GM18907 (cell line): ENCODE measurements around the gene RAD51.

Experiments used
- ATAC-seq: cut with Tn5 transposase; IDR thresholded peaks from one replicate; pipeline ENCODE4 v1.9.1; 2021; ENCODE audit warnings: mild to moderate bottlenecking, moderate library complexity; ENCODE audit not compliant: unreplicated experiment

The RAD51 gene

DNA sequence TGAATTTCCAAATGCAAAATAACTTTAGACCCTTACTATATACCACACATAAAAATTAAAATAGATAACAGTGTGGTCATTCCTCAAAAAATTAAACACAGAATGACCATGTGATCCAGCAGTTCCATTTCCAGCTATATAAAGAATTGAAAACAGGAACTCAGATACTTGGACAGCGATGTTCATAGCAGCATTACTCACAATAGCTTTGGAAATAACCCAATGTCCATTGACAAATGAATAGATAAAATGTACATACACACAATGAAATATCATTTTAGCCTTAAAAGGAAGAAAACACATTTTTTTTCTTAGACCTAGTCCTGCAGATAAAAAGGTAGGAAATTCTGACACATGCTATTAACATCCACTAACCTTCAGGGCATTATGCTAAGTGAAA, 26.7 kb downstream of the RAD51 start:
- no peak for ATAC-seq

DNA sequence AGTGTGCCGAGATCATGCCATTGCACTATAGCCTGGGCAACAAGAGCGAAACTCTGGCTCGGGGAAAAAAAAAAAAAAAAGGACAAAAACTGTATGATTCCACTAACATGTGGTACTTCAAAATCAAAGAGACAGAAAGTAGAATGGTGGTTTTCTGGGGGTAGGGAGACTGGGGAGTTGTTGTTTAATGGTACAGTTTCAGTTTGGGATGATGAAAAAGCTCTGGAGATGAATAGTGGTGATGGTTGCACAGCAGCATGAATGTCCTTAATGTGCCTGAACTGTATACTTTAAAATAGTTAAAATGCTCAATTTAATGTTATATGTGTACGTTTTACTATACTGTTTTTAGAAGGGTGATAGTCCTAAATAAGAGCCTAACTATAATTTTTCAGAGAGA, 27.4 kb downstream of the RAD51 start:
- ATAC-seq: no peak

DNA sequence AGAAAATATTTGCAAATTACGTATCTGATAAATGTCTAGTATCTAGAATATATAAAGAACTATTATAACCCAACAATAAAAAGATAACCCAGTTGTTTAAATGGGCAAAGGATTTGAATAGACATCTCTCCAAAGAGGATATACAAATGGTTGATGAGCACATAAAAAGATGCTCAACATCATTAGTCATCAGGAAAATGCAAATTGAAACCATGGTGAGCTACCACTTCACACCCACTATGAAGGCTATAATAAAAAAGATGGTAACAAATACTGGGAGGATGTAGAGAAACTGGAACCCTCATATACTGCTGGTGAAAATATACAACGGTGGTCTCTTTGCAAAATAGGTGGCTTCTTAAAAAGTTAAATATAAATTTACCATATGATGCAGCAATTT, 28.0 kb downstream of the RAD51 start:
- no peak for ATAC-seq

DNA sequence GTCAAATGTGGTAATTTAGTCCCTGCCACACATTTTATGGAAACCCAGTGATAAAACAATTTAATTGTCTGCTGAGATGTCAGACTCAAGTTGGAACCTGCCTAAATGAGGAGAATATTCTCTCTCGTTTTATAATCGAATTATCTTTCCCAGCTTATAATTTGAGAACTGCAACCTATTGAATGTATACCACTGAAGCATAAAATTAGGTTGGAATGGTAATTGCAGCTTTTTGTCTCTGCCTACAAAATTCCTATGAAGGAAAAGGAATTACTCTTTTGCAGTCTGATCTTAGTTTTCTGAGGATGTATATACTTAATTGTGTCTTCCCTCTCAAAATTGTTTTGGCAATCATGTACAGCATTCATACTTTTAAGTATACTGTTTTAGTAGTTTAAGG, 28.9 kb downstream of the RAD51 start:
- ATAC-seq: no peak

DNA sequence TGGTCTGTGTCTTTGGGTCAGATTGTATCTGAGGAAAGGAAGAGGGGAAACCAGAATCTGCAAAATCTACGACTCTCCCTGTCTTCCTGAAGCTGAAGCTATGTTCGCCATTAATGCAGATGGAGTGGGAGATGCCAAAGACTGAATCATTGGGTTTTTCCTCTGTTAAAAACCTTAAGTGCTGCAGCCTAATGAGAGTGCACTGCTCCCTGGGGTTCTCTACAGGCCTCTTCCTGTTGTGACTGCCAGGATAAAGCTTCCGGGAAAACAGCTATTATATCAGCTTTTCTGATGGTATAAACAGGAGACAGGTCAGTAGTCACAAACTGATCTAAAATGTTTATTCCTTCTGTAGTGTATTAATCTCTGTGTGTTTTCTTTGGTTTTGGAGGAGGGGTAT, 36.1 kb downstream of the RAD51 start:
- ATAC-seq: no peak

DNA sequence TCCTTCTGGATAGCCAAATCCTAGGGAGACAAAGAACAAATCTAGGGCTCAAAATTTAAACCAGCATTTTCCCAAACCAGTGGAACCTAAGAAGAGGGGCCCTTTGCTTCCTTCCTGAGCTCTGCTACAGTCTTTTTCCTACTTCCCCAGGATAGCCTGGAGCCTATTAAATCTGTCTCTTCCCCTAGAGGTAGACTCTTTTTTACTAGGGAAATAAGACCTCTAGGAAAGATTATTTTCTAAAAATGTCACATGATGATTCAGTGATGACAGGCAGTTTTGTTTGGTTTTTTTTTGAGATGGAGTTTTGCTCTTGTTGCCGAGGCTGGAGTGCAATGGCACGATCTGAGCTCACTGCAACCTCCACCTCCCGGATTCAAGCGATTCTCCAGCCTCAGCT, 41.6 kb downstream of the RAD51 start:
- ATAC-seq: no peak

DNA sequence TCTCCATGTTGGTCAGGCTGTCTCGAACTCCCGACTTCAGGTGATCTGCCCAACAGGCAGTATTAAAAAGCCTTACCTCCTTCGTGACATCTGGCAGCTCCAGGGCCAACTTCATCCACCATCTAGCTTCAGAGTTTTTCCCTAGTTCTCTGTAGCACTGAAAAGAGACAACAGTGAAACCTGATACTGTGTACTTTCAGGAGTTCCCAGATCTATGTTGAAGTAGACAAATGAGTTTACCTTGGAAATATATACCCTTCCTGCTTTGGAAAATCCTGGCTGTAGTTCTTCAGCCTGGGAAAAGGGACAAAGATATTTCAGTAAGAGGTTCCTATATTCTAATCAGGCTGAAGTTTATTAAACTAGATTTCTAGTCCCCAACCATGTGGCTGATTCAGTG, 42.1 kb downstream of the RAD51 start:
- ATAC-seq: no peak

DNA sequence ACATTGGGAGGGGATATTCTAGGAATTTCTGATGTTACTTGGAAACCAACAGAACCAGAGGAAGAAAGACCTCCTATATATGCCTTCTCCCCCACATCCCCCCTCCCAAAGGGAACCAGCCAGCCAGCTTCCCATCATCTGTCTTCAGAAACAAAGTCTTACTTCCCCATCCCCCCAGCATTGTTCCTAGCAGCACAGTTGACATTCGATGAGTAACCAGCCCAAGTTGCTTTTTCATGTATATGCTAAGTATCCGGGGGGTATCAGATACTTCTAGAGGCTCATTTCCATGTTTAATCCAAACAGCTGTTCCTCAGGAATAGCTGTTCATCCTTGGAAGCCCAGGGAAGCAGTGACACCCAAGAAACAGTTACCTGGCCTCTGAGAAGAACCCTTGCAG, 44.1 kb downstream of the RAD51 start:
- ATAC-seq: no peak

DNA sequence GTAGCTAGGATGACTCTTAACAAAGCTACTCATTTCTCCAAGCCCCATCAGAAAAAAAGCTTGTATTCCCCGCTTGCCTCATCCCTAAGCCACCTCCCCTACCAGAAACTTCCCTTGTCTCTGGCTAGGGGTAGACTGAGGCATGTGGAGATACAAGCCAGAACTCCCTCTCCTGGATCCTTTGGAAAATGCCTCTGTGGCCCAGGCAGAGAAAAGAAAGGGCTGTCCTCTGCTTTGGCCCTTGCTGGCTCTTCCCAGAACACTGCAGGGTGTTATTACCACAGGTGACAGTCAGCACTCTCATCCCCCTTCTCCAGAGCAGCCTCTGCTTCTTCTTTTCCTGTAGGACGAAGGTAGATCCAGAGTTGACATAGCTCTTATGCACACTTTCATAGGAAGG, 44.9 kb downstream of the RAD51 start:
- no peak for ATAC-seq

DNA sequence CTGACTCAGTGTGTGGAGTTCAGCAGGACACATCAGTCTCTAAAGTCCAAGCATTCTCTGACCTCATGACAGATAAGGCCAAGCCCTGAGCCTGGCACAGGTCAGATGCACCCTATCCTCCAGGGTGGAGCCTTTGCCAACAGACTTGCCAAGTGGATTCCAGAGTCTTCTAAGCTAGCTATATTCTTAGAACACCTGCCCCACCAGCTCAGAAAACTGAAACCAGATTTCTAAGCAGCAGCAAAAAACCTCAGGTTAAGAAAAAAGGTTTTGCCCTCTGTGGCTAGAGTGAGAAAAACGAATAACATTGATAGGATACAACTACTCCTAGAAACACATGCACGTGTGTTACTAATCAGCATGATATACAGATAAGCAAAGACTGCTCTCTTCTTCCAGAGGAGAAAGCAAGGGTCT, 48.5 kb downstream of the RAD51 start:
- ATAC-seq: no peak

DNA sequence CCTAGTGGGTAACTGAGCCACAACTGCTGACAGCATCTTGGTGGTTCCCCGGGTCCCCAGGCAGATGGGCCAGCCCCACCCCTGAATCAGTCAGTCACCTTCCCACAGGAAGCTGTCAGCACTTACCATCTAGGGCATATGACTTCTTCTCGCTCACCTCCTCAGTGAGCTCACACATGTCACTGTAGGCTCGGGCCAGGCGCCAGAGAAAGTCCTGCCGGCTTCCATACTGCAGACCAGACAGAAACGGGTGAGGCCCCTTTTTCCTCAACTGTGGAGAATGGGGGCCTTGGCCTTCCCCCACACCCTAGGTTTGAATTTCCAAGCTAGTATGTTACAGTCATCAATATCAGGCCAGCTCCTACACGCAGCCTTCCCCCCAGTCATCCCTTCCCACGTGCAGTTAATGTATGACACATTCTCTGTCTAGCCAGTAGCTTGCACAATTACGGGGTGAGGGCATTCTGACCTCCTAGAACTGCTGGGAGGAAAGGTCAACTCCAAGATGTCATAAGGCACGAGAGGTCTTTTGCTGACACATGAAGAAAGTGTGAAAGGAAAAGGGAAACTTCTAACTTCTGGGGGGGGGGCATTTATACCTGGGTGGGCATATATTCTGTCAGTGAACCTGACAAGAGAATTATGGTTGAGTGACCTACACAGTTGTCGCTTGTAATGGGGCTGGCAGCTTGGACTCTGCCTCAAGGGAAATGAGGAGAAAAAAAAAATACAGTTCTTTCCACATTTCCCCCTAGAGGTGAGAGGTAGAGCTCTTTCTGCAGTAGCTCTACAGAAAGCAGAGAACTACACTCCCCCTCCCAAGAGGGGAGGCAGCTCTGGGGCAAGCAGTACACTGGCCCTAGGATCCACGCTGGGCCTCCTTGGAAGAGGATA, 49.2 kb downstream of the RAD51 start:
- no peak for ATAC-seq

DNA sequence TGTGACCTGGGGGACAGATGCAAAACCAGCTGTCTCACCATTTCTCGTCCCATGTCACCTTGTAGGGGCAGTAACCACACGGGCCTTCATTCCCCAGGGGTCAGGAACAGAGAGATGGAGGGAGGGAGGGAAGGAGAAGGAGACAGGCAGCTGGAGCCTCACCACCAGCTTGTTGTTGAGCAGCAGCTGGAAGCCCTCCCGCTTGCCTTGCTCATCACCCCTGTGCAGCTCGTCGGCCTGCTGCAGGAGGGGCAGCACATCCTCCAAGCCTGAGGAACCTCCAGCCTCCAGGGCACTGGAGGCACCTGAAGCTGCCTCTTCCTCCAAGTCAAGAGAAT, 49.8 kb downstream of the RAD51 start:
- ATAC-seq: no peak

DNA sequence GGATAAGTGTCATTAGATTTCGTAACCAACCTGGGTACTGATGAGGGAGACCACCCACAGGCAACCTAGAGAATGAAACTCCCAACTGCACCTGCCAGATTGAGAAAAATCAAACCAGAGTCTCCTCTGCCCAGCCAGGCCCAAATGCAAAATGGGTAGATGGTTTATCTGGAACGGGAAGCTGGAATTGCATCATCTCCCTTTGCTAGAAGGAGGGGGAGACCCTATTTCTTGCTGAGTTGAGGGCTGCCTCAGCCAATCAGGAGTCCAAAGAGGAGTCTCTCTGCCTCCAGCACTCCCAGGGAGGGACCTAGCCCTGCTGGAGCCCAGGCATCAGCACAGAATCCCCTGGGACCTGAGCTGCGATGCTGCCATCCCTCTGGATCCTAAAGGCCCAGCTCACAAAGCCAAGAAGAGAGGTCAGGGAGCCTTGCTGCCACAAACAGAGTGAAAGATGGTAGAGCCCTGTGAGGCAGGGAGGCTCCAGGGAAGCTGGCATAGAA, 52.0 kb downstream of the RAD51 start:
- ATAC-seq: no peak

DNA sequence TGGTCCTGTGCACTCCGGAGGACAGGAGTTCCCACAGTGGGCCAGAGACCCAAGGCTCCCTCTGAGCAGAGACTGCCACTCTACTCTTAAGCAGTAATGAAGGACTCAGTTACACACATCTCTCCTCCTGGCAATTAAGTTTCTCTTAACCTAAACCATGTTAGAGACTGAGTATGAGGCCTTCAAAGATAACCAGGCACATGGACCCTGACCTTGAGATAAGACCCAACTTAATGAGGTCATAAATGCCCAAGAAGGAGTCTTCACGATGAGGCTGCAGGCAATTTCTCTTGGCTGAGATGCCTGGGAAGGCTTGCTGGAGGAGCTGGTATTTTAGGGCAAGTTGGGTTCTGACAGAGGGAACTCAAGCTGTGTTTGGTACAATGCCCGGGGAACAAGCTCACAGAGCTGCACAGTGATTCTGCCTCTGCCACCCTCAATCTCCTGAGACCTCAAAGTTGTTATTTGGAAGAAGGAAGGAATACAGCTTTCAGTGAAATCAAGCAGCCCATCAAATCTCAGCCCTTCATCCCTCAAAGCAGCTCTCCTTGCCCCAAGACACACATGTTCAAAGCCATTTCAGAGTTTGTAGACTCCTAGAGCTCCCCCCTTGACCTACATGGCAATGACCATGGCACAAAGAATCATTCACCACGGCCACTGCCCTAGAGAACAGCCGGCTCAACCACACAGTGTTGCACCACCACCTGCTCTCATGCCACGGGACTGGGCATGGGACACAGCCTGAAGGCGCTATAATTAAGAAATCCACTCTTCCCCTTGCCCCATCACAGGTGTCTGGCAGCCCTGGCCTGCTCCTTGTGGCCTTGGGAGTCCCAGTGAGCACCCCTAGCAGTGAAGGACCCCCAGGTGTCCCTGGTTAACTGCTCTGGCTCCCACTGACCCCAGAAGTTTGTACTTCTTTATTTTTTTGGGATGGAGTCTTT, 53.0 kb downstream of the RAD51 start:
- no peak for ATAC-seq

DNA sequence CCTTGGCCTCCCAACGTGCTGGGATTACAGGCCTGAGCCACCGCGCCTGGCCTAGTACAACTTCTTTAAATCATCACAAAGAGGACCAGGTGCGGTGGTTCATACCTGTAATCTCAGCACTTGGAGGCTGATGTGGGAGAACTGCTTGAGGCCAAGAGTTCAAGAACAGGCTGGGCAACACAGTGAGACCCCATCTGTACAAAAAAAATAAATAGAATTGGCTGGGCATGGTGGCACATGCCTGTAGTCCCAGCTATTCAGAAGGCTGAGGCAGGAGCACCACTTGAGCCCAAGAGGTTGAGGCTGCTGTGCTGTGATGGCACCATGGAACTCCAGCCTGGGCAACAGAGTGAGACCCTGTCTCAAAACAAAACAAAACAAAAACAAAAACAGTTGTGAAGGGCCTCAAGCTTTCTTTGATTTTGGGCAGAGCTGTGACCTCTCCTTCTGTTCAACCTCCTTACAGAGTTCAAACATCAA, 54.2 kb downstream of the RAD51 start:
- ATAC-seq: no peak

DNA sequence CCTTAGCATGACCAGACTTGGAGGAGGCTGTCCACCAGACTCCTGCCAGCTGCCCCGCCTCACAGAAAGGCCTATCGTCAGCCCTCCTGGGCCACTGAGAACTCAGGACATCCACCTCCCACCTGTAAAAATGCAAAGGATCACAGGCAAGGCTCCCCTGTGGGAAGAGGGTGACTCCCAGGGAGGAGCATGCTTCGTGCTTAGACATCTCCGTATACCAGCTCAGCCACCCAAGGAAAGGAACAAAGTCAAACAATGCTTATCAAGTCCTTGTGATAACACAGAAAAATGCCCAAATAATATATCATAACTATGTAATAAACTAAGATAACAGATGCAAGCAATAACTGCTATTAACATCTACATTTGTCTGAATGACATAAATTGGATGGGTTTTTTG, 55.9 kb downstream of the RAD51 start:
- ATAC-seq: no peak

DNA sequence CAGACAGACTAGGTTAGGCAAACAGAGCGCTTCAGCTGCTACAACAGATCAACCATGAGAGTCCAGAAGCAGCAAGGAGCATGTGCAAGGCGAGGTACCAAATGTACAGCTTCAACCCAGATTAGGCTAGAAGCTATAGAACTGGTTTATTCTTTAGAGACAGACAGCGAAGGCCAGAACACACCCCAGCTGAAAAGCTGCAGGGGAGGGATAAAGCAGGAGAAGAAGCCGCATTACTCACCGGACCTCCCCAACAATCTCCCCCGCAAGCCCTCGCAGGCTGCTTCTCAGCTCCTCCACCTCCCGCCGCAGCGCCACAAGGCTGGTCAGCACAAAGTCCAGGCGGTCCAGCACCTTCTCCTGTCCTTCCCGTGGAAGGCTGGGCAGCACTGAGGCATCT, 56.8 kb downstream of the RAD51 start:
- ATAC-seq: no peak

DNA sequence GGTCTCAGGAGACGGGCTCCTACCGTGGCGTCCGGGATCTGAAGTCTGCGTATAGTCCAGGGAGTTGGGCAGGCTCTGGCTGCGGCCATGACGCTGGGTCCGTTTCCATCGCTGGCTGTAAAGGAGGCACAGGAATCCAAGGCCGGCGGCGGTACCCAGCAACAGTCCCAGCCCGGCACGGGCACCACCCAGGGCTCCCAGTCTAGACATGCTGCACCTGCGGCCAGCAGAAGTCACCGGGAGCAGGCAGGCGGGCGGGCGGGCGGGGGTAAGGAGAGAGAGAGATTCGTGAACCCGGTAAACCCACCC, 59.6 kb downstream of the RAD51 start:
- ATAC-seq: peak; percentile 3

DNA sequence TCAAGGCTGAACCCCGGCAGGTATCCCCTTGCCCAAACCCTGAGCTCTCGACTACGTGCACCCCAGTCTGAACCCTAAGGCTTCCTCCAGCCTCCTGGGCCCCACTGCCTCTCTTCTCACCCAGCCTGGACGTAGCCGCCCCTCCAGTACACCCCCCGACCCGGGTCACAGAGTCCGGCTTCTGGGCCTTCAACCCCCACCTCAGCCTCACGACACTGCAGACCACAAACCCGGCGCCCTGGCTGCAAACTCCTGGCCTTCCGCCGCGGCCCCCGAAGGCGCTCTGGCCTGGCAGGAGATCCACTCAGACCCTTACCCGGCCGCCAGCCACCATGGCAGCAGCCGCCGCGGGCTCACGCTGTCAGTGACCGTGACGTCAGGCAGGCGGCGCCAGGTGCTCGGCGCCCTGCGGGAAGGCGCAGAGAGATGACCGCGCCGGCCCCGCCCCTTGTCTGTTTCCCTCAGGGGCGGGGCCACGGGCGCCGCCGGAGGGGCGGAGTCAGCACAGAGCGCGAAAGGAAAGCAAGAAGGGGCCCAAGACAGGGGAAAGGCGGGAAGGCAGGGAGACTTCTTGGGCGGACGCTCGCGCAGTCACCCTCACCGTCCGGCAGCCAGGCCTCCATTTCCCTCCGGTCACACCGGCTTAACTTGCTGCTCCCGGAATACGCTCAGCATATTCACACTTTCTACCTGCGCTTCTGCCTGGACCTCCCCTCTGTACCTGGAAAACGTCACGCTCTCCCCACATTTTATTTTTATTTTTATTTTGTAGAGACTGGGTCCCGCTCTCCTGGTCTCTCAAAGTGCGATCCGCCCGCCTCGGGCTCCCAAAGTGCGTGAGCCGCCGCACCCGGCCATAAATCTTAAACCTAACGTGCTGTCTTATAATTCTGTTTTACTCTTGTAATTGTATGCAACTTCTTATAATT, 60.2 kb downstream of the RAD51 start, which contains the start of gene RMDN3:
RMDN3 (minus strand) TSS at position 372 of the 929 bp plus-strand sequence. CDS start 471 bp downstream, outside the sequence.
- peak; percentile 77 for ATAC-seq

DNA sequence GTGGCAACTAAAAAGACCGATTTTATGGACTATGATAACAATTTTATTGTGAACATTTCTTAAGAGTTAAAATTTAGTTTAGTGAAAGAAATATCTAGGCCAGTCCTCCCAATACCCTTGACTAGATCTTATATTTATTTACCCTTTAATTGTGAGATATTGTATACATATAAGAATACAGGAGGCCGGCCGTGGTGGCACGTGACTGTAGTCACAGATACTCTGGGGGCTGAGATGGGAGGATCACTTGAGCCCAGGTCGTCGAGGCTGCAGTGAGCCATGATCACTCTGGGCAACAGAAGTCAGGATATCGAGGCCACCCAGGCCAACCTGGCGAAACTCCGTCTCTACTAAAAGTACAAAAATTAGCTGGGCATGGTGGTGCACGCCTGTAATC, 60.8 kb downstream of the RAD51 start:
- no peak for ATAC-seq

DNA sequence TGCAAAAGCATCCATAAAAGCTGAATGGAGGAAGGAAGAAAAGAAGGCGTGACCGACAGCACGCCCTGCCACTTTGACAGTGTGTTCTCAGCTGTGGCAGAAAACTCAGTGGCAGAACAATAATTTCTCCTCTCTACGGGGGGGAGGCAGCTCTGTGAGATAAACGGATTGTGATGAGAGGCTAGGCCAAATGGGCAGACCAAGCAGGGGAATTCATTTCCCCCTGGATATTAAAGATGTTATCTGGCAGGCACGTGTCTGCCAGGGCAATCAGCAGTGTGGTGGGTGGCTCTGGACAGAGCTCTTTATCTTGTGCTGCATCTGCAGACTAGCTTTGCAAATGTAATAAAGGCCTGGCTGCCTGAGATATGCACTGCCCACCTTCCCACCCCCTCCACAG, 62.0 kb downstream of the RAD51 start:
- ATAC-seq: no peak
